ENCODE data around the gene MYRF. TPM values are rescaled to one million over a fixed set of nuclear protein-coding genes. Genes with fewer than 3 reads are reported as not detected.

The MYRF gene
- total and polyA plus RNA-seq, 9 of the 15 experiments (the other 6 are each of a cell fraction or from before 2014, with no cell fraction given) = 2.3 to 25.8 (median 7.1) TPM

DNA sequence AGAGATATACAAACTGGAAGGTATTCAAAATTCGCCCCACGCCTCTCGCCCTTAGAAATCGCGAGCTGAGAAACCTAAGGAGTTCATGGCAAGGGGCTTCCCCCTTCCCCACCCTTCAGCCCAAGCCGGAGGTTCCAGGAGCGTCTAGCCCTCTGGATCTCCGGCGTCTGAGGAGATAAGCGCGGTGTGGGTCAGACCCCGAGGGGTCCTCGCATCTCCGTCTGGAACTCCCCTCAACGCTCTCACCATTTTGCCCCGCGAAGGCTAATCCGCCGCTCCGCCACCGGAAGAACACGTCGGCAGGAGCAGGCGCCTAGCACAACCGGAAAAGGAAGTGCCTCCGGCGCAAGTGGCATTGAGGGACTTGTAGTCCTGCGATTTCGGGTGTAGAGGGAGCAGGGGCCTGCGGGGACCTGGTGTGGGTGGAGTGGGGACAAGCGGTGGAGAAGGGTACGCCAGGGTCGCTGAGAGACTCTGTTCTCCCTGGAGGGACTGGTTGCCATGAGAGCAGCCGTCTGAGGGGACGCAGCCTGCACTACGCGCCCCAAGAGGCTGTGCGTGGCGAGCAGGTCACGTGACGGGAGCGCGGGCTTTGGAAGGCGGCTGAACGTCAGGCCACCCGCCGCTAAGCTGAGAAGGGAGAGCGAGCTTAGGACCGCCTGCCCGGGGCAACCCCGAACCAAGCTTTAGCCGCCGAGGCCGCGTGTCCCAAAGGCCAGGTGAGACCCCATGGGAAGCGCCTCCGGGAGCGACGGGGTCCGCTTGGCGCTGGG, 40.1 kb downstream of the MYRF start, which contains the start of the genes FEN1 and TMEM258 (continued):
- no peak for TF ChIP-seq ZNF318 (IDR thresholded peaks at IDR 0.05; ENCODE audit: borderline replicate concordance in 1 of 2, low read depth in 1 of 2)
- TF ChIP-seq ZNF57 (CRISPR knock-in tag; IDR thresholded peaks at IDR 0.05) = no peak
- no peak for TF ChIP-seq HMG20B (CRISPR knock-in tag; IDR thresholded peaks at IDR 0.05)
- TF ChIP-seq TAL1 (IDR thresholded peaks at IDR 0.05) = no peak
- no peak for TF ChIP-seq PYGO2 (tag; IDR thresholded peaks at IDR 0.05)
- TF ChIP-seq ZBTB7A (IDR thresholded peaks at IDR 0.05; ENCODE audit: borderline replicate concordance, control insufficient read depth, low read depth, low read length) = peak; percentile 52; the same call in 1 of the 2 replicates
- peak; percentile 82 for TF ChIP-seq ETV5 (CRISPR knock-in tag; IDR thresholded peaks at IDR 0.05; ENCODE audit: low read depth)
- no peak for TF ChIP-seq HSF4 (CRISPR knock-in tag; IDR thresholded peaks at IDR 0.05; ENCODE audit: borderline replicate concordance)
- TF ChIP-seq TOE1 (IDR thresholded peaks at IDR 0.05; ENCODE audit: borderline replicate concordance) = peak; percentile 100
- TF ChIP-seq TOE1 (CRISPR knock-in tag; IDR thresholded peaks at IDR 0.05; ENCODE audit: borderline replicate concordance, low read depth) = no peak
- TF ChIP-seq ELF4 (CRISPR knock-in tag; IDR thresholded peaks at IDR 0.05) = peak; percentile 87
- no peak for TF ChIP-seq HNRNPL (IDR thresholded peaks at IDR 0.05; ENCODE audit: low read depth, low read length)
- TF ChIP-seq RAD51 (IDR thresholded peaks at IDR 0.05; ENCODE audit: borderline replicate concordance, low read depth) = peak; percentile 99
- no peak for TF ChIP-seq XRCC3 (IDR thresholded peaks at IDR 0.05)
- TF ChIP-seq FUS (optimal IDR thresholded peaks at IDR 0.05; ENCODE audit: low read depth, low read length) = no peak
- TF ChIP-seq RB1 (IDR thresholded peaks at IDR 0.05; ENCODE audit: low read depth) = peak; percentile 93
- no peak for TF ChIP-seq NFXL1 (CRISPR knock-in tag; IDR thresholded peaks at IDR 0.05)
- no peak for TF ChIP-seq TARDBP (IDR thresholded peaks at IDR 0.05)
- peak; percentile 97 for TF ChIP-seq E2F4 (CRISPR knock-in tag; IDR thresholded peaks at IDR 0.05; ENCODE audit: low read depth)
- no peak for TF ChIP-seq ETS2 (tag; IDR thresholded peaks at IDR 0.05; ENCODE audit: borderline replicate concordance, poor library complexity, severe bottlenecking)

Data from K562 (cell line).